HepG2 (cell line): ENCODE data around the gene CEP97. TPM values are rescaled to one million over a fixed set of nuclear protein-coding genes. Genes with fewer than 3 reads are reported as not detected.

Experiments
- ATF7 ChIP-seq, 2 experiments: fragments of 450-650 bp in 1 of 2; sonication (generic) in 1 of 2; formaldehyde crosslinking in 1 of 2; IDR thresholded peaks; 2 replicates each; pipeline versions ENCODE4 v1.4.0 to v1.6.1; 2016 to 2020; ENCODE audit warnings: antibody characterized with exemption in 1 of 2, mild to moderate bottlenecking in 1 of 2, missing genetic modification reagents in 1 of 2
- CREB1 ChIP-seq, 2 experiments: fragments of 450-650 bp in 1 of 2; IDR thresholded peaks; 2 replicates each; pipeline ENCODE4 v1.6.1; 2016 to 2017; ENCODE audit warnings: control low read depth in 1 of 2, mild to moderate bottlenecking in 1 of 2, missing compliant biosample characterization in 1 of 2, missing genetic modification characterization in 1 of 2
- E2F2 ChIP-seq: sonication (generic); formaldehyde crosslinking; IDR thresholded peaks from 2 replicates; pipeline ENCODE4 v1.4.0; 2020; ENCODE audit warnings: missing genetic modification reagents, borderline replicate concordance
- HNRNPK ChIP-seq: fragments of 200-400 bp; formaldehyde crosslinking; IDR thresholded peaks from 2 replicates; pipeline ENCODE4 v1.6.1; 2018; ENCODE audit warnings: low read length, low read depth, moderate library complexity, mild to moderate bottlenecking; ENCODE audit not compliant: poor library complexity, severe bottlenecking
- MXD1 ChIP-seq: sonication (generic); formaldehyde crosslinking; IDR thresholded peaks from 2 replicates; pipeline ENCODE4 v1.4.0; 2020; ENCODE audit warnings: mild to moderate bottlenecking, missing genetic modification reagents
- NFAT5 ChIP-seq: sonication (generic); formaldehyde crosslinking; IDR thresholded peaks from 2 replicates; pipeline ENCODE4 v1.4.0; 2020; ENCODE audit warnings: missing genetic modification reagents
- PHF20 ChIP-seq: sonication (generic); formaldehyde crosslinking; IDR thresholded peaks from 2 replicates; pipeline ENCODE4 v1.5.0; 2020; ENCODE audit warnings: mild to moderate bottlenecking, missing genetic modification reagents
- RBFOX2 ChIP-seq: fragments of 200-400 bp; formaldehyde crosslinking; IDR thresholded peaks from 2 replicates; pipeline ENCODE4 v1.6.1; 2017; ENCODE audit warnings: low read depth, mild to moderate bottlenecking, low read length
- RBM39 ChIP-seq: fragments of 200-400 bp; formaldehyde crosslinking; IDR thresholded peaks from one replicate; pipeline ENCODE4 v1.6.1; 2018; ENCODE audit warnings: antibody characterized with exemption, mild to moderate bottlenecking, low read depth, low read length; ENCODE audit not compliant: poor library complexity, severe bottlenecking
- SYNCRIP ChIP-seq: fragments of 200-400 bp; formaldehyde crosslinking; IDR thresholded peaks from 2 replicates; pipeline ENCODE4 v1.6.1; 2018; ENCODE audit warnings: mild to moderate bottlenecking, low read depth, low read length; ENCODE audit not compliant: insufficient read depth
- TBX2 ChIP-seq: sonication (generic); formaldehyde crosslinking; IDR thresholded peaks from 2 replicates; pipeline ENCODE4 v1.5.0; 2020; ENCODE audit warnings: missing genetic modification reagents, mild to moderate bottlenecking, borderline replicate concordance
- ZBTB8A ChIP-seq: sonication (generic); formaldehyde crosslinking; IDR thresholded peaks from 2 replicates; pipeline ENCODE4 v1.4.0; 2020; ENCODE audit warnings: mild to moderate bottlenecking, low read depth, missing genetic modification reagents, borderline replicate concordance
- ZNF160 ChIP-seq: sonication (generic); formaldehyde crosslinking; IDR thresholded peaks from 2 replicates; pipeline ENCODE4 v1.8.0; 2022; ENCODE audit warnings: mild to moderate bottlenecking, inconsistent platforms, missing genetic modification reagents
- ZNF326 ChIP-seq: sonication (generic); formaldehyde crosslinking; IDR thresholded peaks from 2 replicates; pipeline ENCODE4 v1.4.0; 2020; ENCODE audit warnings: missing genetic modification reagents, borderline replicate concordance
- ZNF468 ChIP-seq: sonication (generic); formaldehyde crosslinking; IDR thresholded peaks from 2 replicates; pipeline ENCODE4 v1.8.0; 2022; ENCODE audit warnings: mild to moderate bottlenecking, moderate library complexity, missing genetic modification reagents
- ZNF496 ChIP-seq: sonication (generic); formaldehyde crosslinking; IDR thresholded peaks from 2 replicates; pipeline ENCODE4 v1.8.1; 2023; ENCODE audit warnings: mild to moderate bottlenecking, moderate library complexity, missing genetic modification reagents; ENCODE audit not compliant: insufficient replicate concordance
- ZNF530 ChIP-seq: sonication (generic); formaldehyde crosslinking; IDR thresholded peaks from 2 replicates; pipeline ENCODE4 v1.5.0; 2020; ENCODE audit warnings: low read depth, mild to moderate bottlenecking, missing genetic modification reagents
- ZNF564 ChIP-seq: sonication (generic); formaldehyde crosslinking; IDR thresholded peaks from 2 replicates; pipeline ENCODE4 v1.8.1; 2023; ENCODE audit warnings: mild to moderate bottlenecking, missing genetic modification reagents
- ZNF607 ChIP-seq: sonication (generic); formaldehyde crosslinking; IDR thresholded peaks from 2 replicates; pipeline ENCODE4 v1.5.1; 2020; ENCODE audit warnings: missing genetic modification reagents, mild to moderate bottlenecking, borderline replicate concordance
- ZNF75D ChIP-seq: sonication (generic); formaldehyde crosslinking; IDR thresholded peaks from 2 replicates; pipeline ENCODE4 v1.8.1; 2023; ENCODE audit warnings: missing genetic modification reagents, mild to moderate bottlenecking, borderline replicate concordance
- ZNF766 ChIP-seq: sonication (generic); formaldehyde crosslinking; IDR thresholded peaks from 2 replicates; pipeline ENCODE4 v1.5.0; 2020; ENCODE audit warnings: missing genetic modification reagents, borderline replicate concordance
- polyA plus RNA-seq, 8 experiments: library from polyadenylated mRNA; depleted of rRNA in 3 of 8; stranded (reverse) in 7 of 8; unstranded in 1 of 8; fragments of >200 nt; fragmentation: Illumina TruSeq in 4 of 8; extraction: Trizol in 4 of 8; gene quantifications; 2 replicates each; pipeline versions ENCODE4 v1.2.1 to v1.2.3, GENCODE V29; 2011 to 2016; ENCODE audit warnings: low read depth in 4 of 8, missing spikeins in 1 of 8, mixed read lengths in 1 of 8; ENCODE audit not compliant: insufficient read depth in 1 of 8
- total RNA-seq, 5 experiments: library from RNA; depleted of rRNA; stranded (reverse); fragments of >200 nt; fragmentation: Illumina TruSeq; extraction: Trizol; gene quantifications; 2 replicates each; pipeline ENCODE4 v1.2.3, GENCODE V29; 2016; ENCODE audit warnings: low read depth in 1 of 5

Gene CEP97
- total and polyA plus RNA-seq, 2 of the 13 experiments (the other 11 are each of a cell fraction or from before 2014, with no cell fraction given) = 0.99 to 6.5 TPM

- TF ChIP-seq NFAT5 = no peak
- TF ChIP-seq RBM39 = no peak
- no peak for TF ChIP-seq ZNF326 (CRISPR knock-in tag)
- TF ChIP-seq ZNF468 (CRISPR knock-in tag) = no peak
- no peak for TF ChIP-seq ZNF564 (CRISPR knock-in tag)
- no peak for TF ChIP-seq ZNF530
- TF ChIP-seq MXD1 (CRISPR knock-in tag) = no peak
- TF ChIP-seq HNRNPK = no peak
- TF ChIP-seq SYNCRIP = no peak
- TF ChIP-seq ZNF766 (CRISPR knock-in tag) = no peak
- TF ChIP-seq ZBTB8A (CRISPR knock-in tag) = no peak
- no peak for TF ChIP-seq ATF7 (IDR thresholded peaks at IDR 0.05)
- TF ChIP-seq ATF7 (CRISPR knock-in tag; IDR thresholded peaks at IDR 0.05) = no peak
- TF ChIP-seq ZNF75D (CRISPR knock-in tag) = no peak
- peak; percentile 57; the same call in 1 of the 2 replicates for TF ChIP-seq TBX2
- TF ChIP-seq ZNF607 = peak; percentile 62; the same call in 1 of the 2 replicates
- no peak for TF ChIP-seq ZNF496 (CRISPR knock-in tag)
- TF ChIP-seq RBFOX2 = 0 out of 2 replicates have a peak, but pooled peaks have one; percentile 36
- TF ChIP-seq CREB1 (IDR thresholded peaks at IDR 0.05) = peak; percentile 37; the same call in 1 of the 2 replicates
- TF ChIP-seq CREB1 (CRISPR knock-in tag; IDR thresholded peaks at IDR 0.05) = peak; percentile 86
- no peak; the same call in 1 of the 2 replicates for TF ChIP-seq E2F2 (CRISPR knock-in tag)
- no peak for TF ChIP-seq ZNF160 (CRISPR knock-in tag)
- TF ChIP-seq PHF20 = peak; percentile 53; the same call in 1 of the 2 replicates
Observed at GRCh38 chr3:101724329-101725193, at the start of gene CEP97 (continued).
